Astrocyte (in vitro differentiated cells and primary cell): ENCODE data around the gene HOXD4.

Experiments
- EZH2 ChIP-seq: IDR thresholded peaks from 2 replicates; pipeline ENCODE4 v1.6.1; 2012; ENCODE audit warnings: mild to moderate bottlenecking, low read length, inconsistent platforms; ENCODE audit not compliant: insufficient read depth
- TF ChIP-seq, protein P1 (sequence below): IDR thresholded peaks from 2 replicates; pipeline ENCODE4 v1.5.1; 2011; ENCODE audit warnings: low read depth, mild to moderate bottlenecking, inconsistent platforms, low read length, moderate library complexity; ENCODE audit not compliant: insufficient read depth

DNA sequence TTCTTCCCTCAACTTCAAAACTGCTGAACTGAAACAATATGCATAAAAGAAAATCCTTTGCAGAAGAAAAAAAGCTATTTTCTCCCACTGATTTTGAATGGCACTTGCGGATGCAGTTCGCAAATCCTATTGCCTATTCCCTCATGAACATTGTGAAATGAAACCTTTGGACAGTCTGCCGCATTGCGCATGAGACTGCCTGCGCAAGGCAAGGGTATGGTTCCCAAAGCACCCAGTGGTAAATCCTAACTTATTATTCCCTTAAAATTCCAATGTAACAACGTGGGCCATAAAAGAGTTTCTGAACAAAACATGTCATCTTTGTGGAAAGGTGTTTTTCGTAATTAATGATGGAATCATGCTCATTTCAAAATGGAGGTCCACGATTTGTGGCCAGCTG lies 13.4 kb upstream of the HOXD4 start:
- TF ChIP-seq, protein P1, sequence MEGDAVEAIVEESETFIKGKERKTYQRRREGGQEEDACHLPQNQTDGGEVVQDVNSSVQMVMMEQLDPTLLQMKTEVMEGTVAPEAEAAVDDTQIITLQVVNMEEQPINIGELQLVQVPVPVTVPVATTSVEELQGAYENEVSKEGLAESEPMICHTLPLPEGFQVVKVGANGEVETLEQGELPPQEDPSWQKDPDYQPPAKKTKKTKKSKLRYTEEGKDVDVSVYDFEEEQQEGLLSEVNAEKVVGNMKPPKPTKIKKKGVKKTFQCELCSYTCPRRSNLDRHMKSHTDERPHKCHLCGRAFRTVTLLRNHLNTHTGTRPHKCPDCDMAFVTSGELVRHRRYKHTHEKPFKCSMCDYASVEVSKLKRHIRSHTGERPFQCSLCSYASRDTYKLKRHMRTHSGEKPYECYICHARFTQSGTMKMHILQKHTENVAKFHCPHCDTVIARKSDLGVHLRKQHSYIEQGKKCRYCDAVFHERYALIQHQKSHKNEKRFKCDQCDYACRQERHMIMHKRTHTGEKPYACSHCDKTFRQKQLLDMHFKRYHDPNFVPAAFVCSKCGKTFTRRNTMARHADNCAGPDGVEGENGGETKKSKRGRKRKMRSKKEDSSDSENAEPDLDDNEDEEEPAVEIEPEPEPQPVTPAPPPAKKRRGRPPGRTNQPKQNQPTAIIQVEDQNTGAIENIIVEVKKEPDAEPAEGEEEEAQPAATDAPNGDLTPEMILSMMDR, result no peak
- TF ChIP-seq EZH2, result no peak
